GM12878 (cell line): ENCODE data around the gene OLFML2B. TPM values are rescaled to one million over a fixed set of nuclear protein-coding genes. Genes with fewer than 3 reads are reported as not detected.

ENCODE experiments used
- CBX3 ChIP-seq: fragments of 200-600 bp; sonication (generic); IDR thresholded peaks from 2 replicates; pipeline ENCODE4 v1.6.1; 2016; ENCODE audit warnings: low read depth, borderline replicate concordance
- CBX5 ChIP-seq: sonication (generic); IDR thresholded peaks from 2 replicates; pipeline ENCODE4 v1.6.1; 2016; ENCODE audit warnings: low read depth, moderate library complexity, mild to moderate bottlenecking, inconsistent platforms
- CEBPZ ChIP-seq: fragments of 150-350 bp; IDR thresholded peaks from 2 replicates; pipeline ENCODE4 v1.6.1; 2016; ENCODE audit warnings: low read depth, low read length
- DPF2 ChIP-seq: fragments of 450-650 bp; IDR thresholded peaks from 2 replicates; pipeline ENCODE4 v1.6.1; 2017; ENCODE audit warnings: mild to moderate bottlenecking
- E2F8 ChIP-seq: fragments of 450-650 bp; IDR thresholded peaks from 2 replicates; pipeline ENCODE4 v1.6.1; 2018; ENCODE audit warnings: mild to moderate bottlenecking, low read depth, moderate library complexity; ENCODE audit not compliant: partially characterized antibody
- EGR1 ChIP-seq, 2 experiments: IDR thresholded peaks; 1 replicate in 1 of 2; 2 replicates in 1 of 2; pipeline ENCODE4 v1.6.1; 2011 to 2012; ENCODE audit warnings: low read depth in 2 of 2, low read length in 2 of 2, borderline replicate concordance in 1 of 2, mild to moderate bottlenecking in 1 of 2, moderate library complexity in 1 of 2
- EP300 ChIP-seq, 2 experiments: fragments of 150-350 bp in 1 of 2; IDR thresholded peaks; 2 replicates each; pipeline ENCODE4 v1.6.1; 2011 to 2012; ENCODE audit warnings: low read depth in 2 of 2, low read length in 2 of 2, borderline replicate concordance in 1 of 2, improper control_type of control experiment in 1 of 2, inconsistent platforms in 1 of 2; ENCODE audit not compliant: control insufficient read depth in 1 of 2
- HCFC1 ChIP-seq: fragments of 150-350 bp; IDR thresholded peaks from 2 replicates; pipeline ENCODE4 v1.6.1; 2014; ENCODE audit warnings: low read length
- HDAC2 ChIP-seq: fragments of 200-600 bp; sonication (generic); IDR thresholded peaks from 2 replicates; pipeline ENCODE4 v1.6.1; 2017
- JUND ChIP-seq: IDR thresholded peaks from 2 replicates; pipeline ENCODE4 v1.6.1; 2012; ENCODE audit warnings: low read depth, mild to moderate bottlenecking, low read length, improper control_type of control experiment, moderate library complexity
- LARP7 ChIP-seq: fragments of 450-650 bp; IDR thresholded peaks from 2 replicates; pipeline ENCODE4 v1.6.1; 2017; ENCODE audit warnings: mild to moderate bottlenecking
- MXI1 ChIP-seq: fragments of 150-350 bp; IDR thresholded peaks from 2 replicates; pipeline ENCODE4 v1.6.1; 2011; ENCODE audit warnings: low read depth, mild to moderate bottlenecking, inconsistent platforms, low read length, improper control_type of control experiment
- NBN ChIP-seq: fragments of 450-650 bp; IDR thresholded peaks from 2 replicates; pipeline ENCODE4 v1.6.1; 2016
- NFIC ChIP-seq: IDR thresholded peaks from 2 replicates; pipeline ENCODE4 v1.6.1; 2012; ENCODE audit warnings: low read depth, mild to moderate bottlenecking, inconsistent platforms, low read length, moderate library complexity
- NR2C1 ChIP-seq: fragments of 450-650 bp; IDR thresholded peaks from 2 replicates; pipeline ENCODE4 v1.6.1; 2017; ENCODE audit warnings: antibody characterized with exemption, mild to moderate bottlenecking, moderate library complexity
- RBBP5 ChIP-seq: fragments of 200-600 bp; sonication (generic); conservative IDR thresholded peaks from 2 replicates; pipeline ENCODE4 v1.6.1; 2016
- SMAD1 ChIP-seq: fragments of 450-650 bp; IDR thresholded peaks from 2 replicates; pipeline ENCODE4 v1.6.1; 2018; ENCODE audit warnings: mild to moderate bottlenecking, low read depth; ENCODE audit not compliant: partially characterized antibody
- SPI1 ChIP-seq: IDR thresholded peaks from 2 replicates; pipeline ENCODE4 v1.6.1; 2011; ENCODE audit warnings: low read depth, mild to moderate bottlenecking, low read length, moderate library complexity, borderline replicate concordance; ENCODE audit not compliant: insufficient read depth
- TAF1 ChIP-seq: IDR thresholded peaks from 2 replicates; pipeline ENCODE4 v1.6.1; 2011; ENCODE audit warnings: mild to moderate bottlenecking, low read depth, low read length, borderline replicate concordance
- TARDBP ChIP-seq: IDR thresholded peaks from 2 replicates; pipeline ENCODE4 v1.6.1; 2016; ENCODE audit warnings: borderline replicate concordance
- ZBTB4 ChIP-seq: fragments of 450-650 bp; formaldehyde crosslinking; IDR thresholded peaks from 2 replicates; pipeline ENCODE4 v1.4.0; 2022; ENCODE audit warnings: mild to moderate bottlenecking, moderate library complexity
- ZNF622 ChIP-seq: fragments of 450-650 bp; IDR thresholded peaks from 2 replicates; pipeline ENCODE4 v1.6.1; 2017; ENCODE audit warnings: mild to moderate bottlenecking, inconsistent platforms
- ZSCAN29 ChIP-seq: fragments of 450-650 bp; IDR thresholded peaks from 2 replicates; pipeline ENCODE4 v1.6.1; 2017; ENCODE audit warnings: mild to moderate bottlenecking, moderate library complexity
- polyA plus RNA-seq, 11 experiments: library from polyadenylated mRNA; depleted of rRNA in 4 of 11; unstranded in 6 of 11; stranded (reverse) in 5 of 11; fragments of >200 nt; fragmentation: Nextera tagmentation in 4 of 11; fragmentation: Illumina TruSeq in 1 of 11; extraction: Ambion mirVana in 4 of 11; extraction: Trizol in 1 of 11; gene quantifications; 1 replicate in 1 of 11; 2 replicates in 10 of 11; pipeline versions ENCODE4 v1.2.1 to v1.2.3, GENCODE V29; 2011 to 2016; ENCODE audit warnings: inconsistent platforms in 2 of 11, missing spikeins in 2 of 11, low read depth in 1 of 11
- total RNA-seq, 4 experiments: library from RNA; depleted of rRNA in 3 of 4; stranded (reverse); fragments of >200 nt in 3 of 4; fragmentation: Illumina TruSeq in 1 of 4; extraction: Trizol in 1 of 4; gene quantifications; 2 replicates each; pipeline versions ENCODE4 v1.2.1 to v1.2.3, GENCODE V29; 2013 to 2021

Gene OLFML2B
- total and polyA plus RNA-seq, 10 of the 15 experiments (the other 5 are each of a cell fraction or from before 2014, with no cell fraction given) = not detected

- no peak for TF ChIP-seq HDAC2
- TF ChIP-seq JUND = no peak
- no peak for TF ChIP-seq NR2C1
- no peak for TF ChIP-seq ZNF622
- no peak for TF ChIP-seq MXI1
- TF ChIP-seq EGR1 (IDR thresholded peaks at IDR 0.05; ENCODE audit: borderline replicate concordance in 1 of 2, low read depth in 2 of 2, low read length in 2 of 2) = no peak
- TF ChIP-seq TAF1 = no peak
- TF ChIP-seq CBX5 = no peak
- TF ChIP-seq NBN = 0 out of 2 replicates have a peak, but pooled peaks have one; percentile 16
- TF ChIP-seq SPI1 = no peak
- no peak for TF ChIP-seq TARDBP
- TF ChIP-seq HCFC1 = no peak
- no peak for TF ChIP-seq CBX3
- no peak for TF ChIP-seq CEBPZ
- no peak for TF ChIP-seq EP300 (IDR thresholded peaks at IDR 0.05; ENCODE audit: borderline replicate concordance in 1 of 2, control insufficient read depth in 1 of 2, low read depth in 2 of 2, low read length in 2 of 2)
- TF ChIP-seq ZBTB4 (CRISPR knock-in tag) = no peak
- TF ChIP-seq E2F8 = no peak
- no peak for TF ChIP-seq LARP7
- TF ChIP-seq NFIC = peak; percentile 63
- TF ChIP-seq DPF2 = no peak
- TF ChIP-seq SMAD1 = no peak
- no peak for TF ChIP-seq ZSCAN29
- no peak for TF ChIP-seq RBBP5
These were observed 61.4 kb downstream of the OLFML2B start (continued) for GRCh38 chr1:161962091-161962887.
